Liver (tissue), 9 donors: ENCODE data around the gene ZBTB25. TPM values are rescaled to one million over a fixed set of nuclear protein-coding genes. Genes with fewer than 3 reads are reported as not detected.

Experiments used
- DNase-seq: peaks from one replicate; pipeline ENCODE4 v3.0.0-alpha.2; 2017; ENCODE audit warnings: low spot score
- H3K27ac ChIP-seq, 2 donors: one replicate each; pipeline ENCODE4 v1.7.0; 2013; ENCODE audit warnings: inconsistent platforms in 2 of 2, low read length in 2 of 2, control low read depth in 1 of 2, low read depth in 1 of 2, mild to moderate bottlenecking in 1 of 2
- H3K27me3 ChIP-seq, 4 donors: one replicate each; pipeline versions ENCODE4 v1.6.1 to v1.7.0; 2013; ENCODE audit warnings: low read length in 3 of 4, inconsistent platforms in 1 of 4, mild to moderate bottlenecking in 1 of 4, moderate library complexity in 1 of 4; ENCODE audit not compliant: control insufficient read depth in 4 of 4, insufficient read depth in 4 of 4
- H3K36me3 ChIP-seq, 4 donors: one replicate each; pipeline versions ENCODE4 v1.6.1 to v1.7.0; 2013; ENCODE audit warnings: low read length in 3 of 4, mild to moderate bottlenecking in 3 of 4, low read depth in 1 of 4, moderate library complexity in 1 of 4; ENCODE audit not compliant: control insufficient read depth in 4 of 4, insufficient read depth in 3 of 4
- H3K4me1 ChIP-seq, 4 donors: one replicate each; pipeline versions ENCODE4 v1.6.1 to v1.7.0; 2013; ENCODE audit warnings: low read length in 3 of 4, mild to moderate bottlenecking in 3 of 4, moderate library complexity in 1 of 4; ENCODE audit not compliant: control insufficient read depth in 4 of 4, insufficient read depth in 4 of 4
- H3K4me3 ChIP-seq, 3 donors: one replicate each; pipeline versions ENCODE4 v1.6.1 to v1.7.0; 2013; ENCODE audit warnings: low read length in 3 of 3, control low read depth in 1 of 3, low read depth in 1 of 3, mild to moderate bottlenecking in 1 of 3
- H3K9ac ChIP-seq, 2 donors: one replicate each; pipeline ENCODE4 v1.7.0; 2013; ENCODE audit warnings: low read length in 2 of 2, mild to moderate bottlenecking in 2 of 2, moderate library complexity in 2 of 2, control low read depth in 1 of 2, low read depth in 1 of 2
- H3K9me3 ChIP-seq, 4 donors: one replicate each; pipeline versions ENCODE4 v1.6.1 to v1.7.0; 2013; ENCODE audit warnings: low read length in 3 of 4; ENCODE audit not compliant: control insufficient read depth in 4 of 4
- EGR1 ChIP-seq, 2 donors: IDR thresholded peaks; 2 replicates each; pipeline ENCODE4 v1.6.1; 2016 to 2018; ENCODE audit warnings: antibody characterized with exemption in 2 of 2, low read depth in 2 of 2
- GABPA ChIP-seq, 2 donors: IDR thresholded peaks in 1 of 2; conservative IDR thresholded peaks in 1 of 2; 2 replicates each; pipeline ENCODE4 v1.6.1; 2016; ENCODE audit warnings: antibody characterized with exemption in 2 of 2, mild to moderate bottlenecking in 1 of 2, moderate library complexity in 1 of 2
- HNF4A ChIP-seq, 2 donors: conservative IDR thresholded peaks; 2 replicates each; pipeline ENCODE4 v1.6.1; 2016; ENCODE audit warnings: antibody characterized with exemption in 2 of 2, mild to moderate bottlenecking in 2 of 2
- JUND ChIP-seq, 2 donors: IDR thresholded peaks; 2 replicates each; pipeline ENCODE4 v1.6.1; 2016; ENCODE audit warnings: antibody characterized with exemption in 2 of 2
- MAX ChIP-seq: IDR thresholded peaks from 2 replicates; pipeline ENCODE4 v1.6.1; 2016; ENCODE audit warnings: antibody characterized with exemption
- RAD21 ChIP-seq, 2 donors: IDR thresholded peaks; 2 replicates each; pipeline ENCODE4 v1.6.1; 2016; ENCODE audit warnings: antibody characterized with exemption in 2 of 2, mild to moderate bottlenecking in 2 of 2
- YY1 ChIP-seq: IDR thresholded peaks from 2 replicates; pipeline ENCODE4 v1.6.1; 2016; ENCODE audit warnings: antibody characterized with exemption, mild to moderate bottlenecking
- WGBS: extraction: QIAGEN DNeasy Blood & Tissue Kit; methylation state at CpG from one replicate; pipeline ENCODE4 v1.1.7; 2013; 5-methylcytosine and 5-hydroxymethylcytosine counted together
- polyA plus RNA-seq, 2 donors: library from polyadenylated mRNA; stranded (reverse) in 1 of 2; unstranded in 1 of 2; fragments of 200-250 nt in 1 of 2; fragments of >200 nt in 1 of 2; fragmentation: Nextera tagmentation in 1 of 2; extraction: Ambion mirVana in 1 of 2; gene quantifications; one replicate each; pipeline versions ENCODE4 v1.2.1 to v1.2.3, GENCODE V29; 2013 to 2015
- total RNA-seq, 2 donors: library from RNA; depleted of rRNA; stranded (reverse); fragments of >200 nt; gene quantifications; one replicate each; pipeline ENCODE4 v1.2.3, GENCODE V29; 2014
- TF ChIP-seq, protein P1 (sequence below): IDR thresholded peaks from 2 replicates; pipeline ENCODE4 v1.6.1; 2016; ENCODE audit warnings: antibody characterized with exemption
- TF ChIP-seq, protein P2 (sequence below): IDR thresholded peaks from 2 replicates; pipeline ENCODE4 v1.6.1; 2016; ENCODE audit warnings: antibody characterized with exemption, mild to moderate bottlenecking
- donor health status: healthy.
- donor health status: healthy.
- donor health status: healthy.
- donor health status: healthy.
- donor health status: healthy.

Gene ZBTB25
- total and polyA plus RNA-seq, 4 donors: 1.4 to 5.9 (median 3.7) TPM

DNA sequence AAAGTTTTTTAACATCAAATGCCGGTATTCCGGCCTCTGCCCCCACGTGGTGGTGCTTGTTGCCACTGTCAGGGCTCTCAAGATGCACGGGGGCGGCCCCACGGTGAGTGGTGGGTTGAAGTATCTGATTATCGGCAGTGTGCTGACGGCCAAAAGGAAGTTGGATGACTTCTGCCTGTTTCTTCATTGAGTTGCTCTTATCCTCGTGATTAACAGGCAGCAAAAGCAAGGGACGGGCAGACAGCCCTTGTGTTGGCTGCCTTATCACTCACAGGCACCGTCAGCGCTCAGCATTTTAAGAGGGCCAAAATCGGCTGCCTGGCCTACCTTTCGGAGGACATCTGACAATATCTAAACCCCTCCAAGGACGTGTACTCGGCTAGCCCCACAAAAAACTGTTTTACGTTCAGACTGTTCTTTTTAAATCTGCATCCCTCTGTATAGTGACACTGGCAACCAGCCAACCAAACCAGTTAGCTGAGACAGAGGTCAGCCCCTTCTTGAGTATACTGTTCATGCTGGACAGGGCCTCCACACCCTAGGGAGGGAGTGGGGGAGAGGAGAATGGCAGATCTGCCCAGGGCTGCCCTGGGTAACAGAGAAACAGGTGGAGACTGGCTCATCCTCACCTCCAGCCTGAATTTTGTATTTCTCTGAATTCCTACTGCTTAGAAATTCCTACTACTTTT, 61.2 kb downstream of the ZBTB25 start:
- TF ChIP-seq HNF4A (conservative IDR thresholded peaks at IDR 0.05) (no peak), RAD21 (IDR thresholded peaks at IDR 0.05) (no peak), JUND (IDR thresholded peaks at IDR 0.05) (no peak), GABPA (IDR thresholded peaks at IDR 0.05 in 1 of 2, conservative IDR thresholded peaks at IDR 0.05 in 1 of 2) (no peak)
- TF ChIP-seq, protein P1, sequence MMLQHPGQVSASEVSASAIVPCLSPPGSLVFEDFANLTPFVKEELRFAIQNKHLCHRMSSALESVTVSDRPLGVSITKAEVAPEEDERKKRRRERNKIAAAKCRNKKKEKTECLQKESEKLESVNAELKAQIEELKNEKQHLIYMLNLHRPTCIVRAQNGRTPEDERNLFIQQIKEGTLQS: no peak
- DNase-seq: peak; percentile 34
- no peaks in the 10 kb centered on the region for H3K9me3 ChIP-seq
- 81% methylated on average over 17 of the region's 17 CpGs for WGBS
- H3K4me3 ChIP-seq: no peak overlapping the region
- no peak overlapping the region for H3K9ac ChIP-seq
- no peaks in the 10 kb centered on the region for H3K4me1 ChIP-seq
- peaks cover 20 to 81% (median 71%) of the 10 kb centered on the region in 4 donors for H3K36me3 ChIP-seq
- no peak overlapping the region for H3K27ac ChIP-seq
- H3K27me3 ChIP-seq: no peaks in the 10 kb centered on the region

- WGBS: 57% methylated on average over 3 of the region's 3 CpGs
- H3K4me1 ChIP-seq: no peaks in the 10 kb centered on the region
- no peak overlapping the region for H3K27ac ChIP-seq
- H3K9me3 ChIP-seq: no peaks in the 10 kb centered on the region
- DNase-seq: no peak
- H3K36me3 ChIP-seq: peaks cover 24 to 85% (median 80%) of the 10 kb centered on the region in 4 donors
- no peaks in the 10 kb centered on the region for H3K27me3 ChIP-seq
- peak in 1 of 2 donors; percentile 17 for TF ChIP-seq HNF4A (conservative IDR thresholded peaks at IDR 0.05)
- TF ChIP-seq, protein P2, sequence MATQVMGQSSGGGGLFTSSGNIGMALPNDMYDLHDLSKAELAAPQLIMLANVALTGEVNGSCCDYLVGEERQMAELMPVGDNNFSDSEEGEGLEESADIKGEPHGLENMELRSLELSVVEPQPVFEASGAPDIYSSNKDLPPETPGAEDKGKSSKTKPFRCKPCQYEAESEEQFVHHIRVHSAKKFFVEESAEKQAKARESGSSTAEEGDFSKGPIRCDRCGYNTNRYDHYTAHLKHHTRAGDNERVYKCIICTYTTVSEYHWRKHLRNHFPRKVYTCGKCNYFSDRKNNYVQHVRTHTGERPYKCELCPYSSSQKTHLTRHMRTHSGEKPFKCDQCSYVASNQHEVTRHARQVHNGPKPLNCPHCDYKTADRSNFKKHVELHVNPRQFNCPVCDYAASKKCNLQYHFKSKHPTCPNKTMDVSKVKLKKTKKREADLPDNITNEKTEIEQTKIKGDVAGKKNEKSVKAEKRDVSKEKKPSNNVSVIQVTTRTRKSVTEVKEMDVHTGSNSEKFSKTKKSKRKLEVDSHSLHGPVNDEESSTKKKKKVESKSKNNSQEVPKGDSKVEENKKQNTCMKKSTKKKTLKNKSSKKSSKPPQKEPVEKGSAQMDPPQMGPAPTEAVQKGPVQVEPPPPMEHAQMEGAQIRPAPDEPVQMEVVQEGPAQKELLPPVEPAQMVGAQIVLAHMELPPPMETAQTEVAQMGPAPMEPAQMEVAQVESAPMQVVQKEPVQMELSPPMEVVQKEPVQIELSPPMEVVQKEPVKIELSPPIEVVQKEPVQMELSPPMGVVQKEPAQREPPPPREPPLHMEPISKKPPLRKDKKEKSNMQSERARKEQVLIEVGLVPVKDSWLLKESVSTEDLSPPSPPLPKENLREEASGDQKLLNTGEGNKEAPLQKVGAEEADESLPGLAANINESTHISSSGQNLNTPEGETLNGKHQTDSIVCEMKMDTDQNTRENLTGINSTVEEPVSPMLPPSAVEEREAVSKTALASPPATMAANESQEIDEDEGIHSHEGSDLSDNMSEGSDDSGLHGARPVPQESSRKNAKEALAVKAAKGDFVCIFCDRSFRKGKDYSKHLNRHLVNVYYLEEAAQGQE: no peak
- no peak overlapping the region for H3K4me3 ChIP-seq
- no peak overlapping the region for H3K9ac ChIP-seq
Measured at GRCh38 chr14:64440494-64440893, 63.1 kb downstream of the ZBTB25 start.

GRCh38 chr14:64439141-64439540, 64.5 kb downstream of the ZBTB25 start:
- H3K36me3 ChIP-seq: peaks cover 25 to 83% (median 77%) of the 10 kb centered on the region in 4 donors
- H3K27ac ChIP-seq: no peak overlapping the region
- TF ChIP-seq YY1 (no peak), EGR1 (IDR thresholded peaks at IDR 0.05; ENCODE audit: low read depth in 2 of 2) (no peak), MAX (no peak), RAD21 (IDR thresholded peaks at IDR 0.05) (no peak)
- TF ChIP-seq, protein P2: no peak
- H3K4me3 ChIP-seq: no peak overlapping the region
- no peaks in the 10 kb centered on the region for H3K4me1 ChIP-seq
- no peak for DNase-seq
- H3K9ac ChIP-seq: no peak overlapping the region
- WGBS: 94% methylated on average over 6 of the region's 6 CpGs
- H3K27me3 ChIP-seq: no peaks in the 10 kb centered on the region
- H3K9me3 ChIP-seq: no peaks in the 10 kb centered on the region
